ENCODE results near the gene TNS1. TPM values are rescaled to one million over a fixed set of nuclear protein-coding genes. Genes with fewer than 3 reads are reported as not detected.

The TNS1 gene
- total RNA-seq, 1 experiment from 2014 or later: 4.5 TPM

GRCh38 chr2:218003981-218004419 is 1.2 kb upstream of the TNS1 start (continued):
- TF ChIP-seq USF2 (CRISPR knock-in tag; IDR thresholded peaks at IDR 0.05) (no peak), ATF3 (CRISPR knock-in tag; conservative IDR thresholded peaks at IDR 0.05) (no peak), ATF6 (CRISPR knock-in tag; IDR thresholded peaks at IDR 0.05) (no peak), JUN (CRISPR knock-in tag; IDR thresholded peaks at IDR 0.05) (no peak), ZNF512 (CRISPR knock-in tag; IDR thresholded peaks at IDR 0.05; ENCODE audit: borderline replicate concordance) (no peak), CTCF (IDR thresholded peaks at IDR 0.05) (no peak)

GRCh38 chr2:218003281-218003944 is 618 bp upstream of the TNS1 start:
- Mint-ChIP-seq H3K27me3 (ENCODE audit: low read depth) (peaks cover 11% of the 10 kb centered on the region), H3K36me3 (no peaks in the 10 kb centered on the region), H3K27ac (0 out of 2 replicates have a peak overlapping the region, but pooled peaks have one; percentile 9), H3K4me1 (peaks cover 33% of the 10 kb centered on the region), H3K9me3 (no peaks in the 10 kb centered on the region), H3K4me3 (no peak overlapping the region; the same call in 1 of the 2 replicates)
- ChIA-PET CTCF (interaction anchor here (0.7 to 8.0 kb wide), 6 partner anchors 9 to 117 kb away, joined by 3 to 78 read pairs (median 4); partner anchors contain the start of gene RUFY4), POLR2A (no interaction called here)
- DNase-seq (ENCODE audit: low spot score) (no peak), ATAC-seq (peak; percentile 51)
- no peak for TF ChIP-seq FOXJ3 (CRISPR knock-in tag; IDR thresholded peaks at IDR 0.05; ENCODE audit: borderline replicate concordance)
- no peak for TF ChIP-seq CBFB (CRISPR knock-in tag; IDR thresholded peaks at IDR 0.05; ENCODE audit: low read depth)
- TF ChIP-seq ZNF232 (CRISPR knock-in tag; IDR thresholded peaks at IDR 0.05): no peak
- TF ChIP-seq ZNF416 (CRISPR knock-in tag; IDR thresholded peaks at IDR 0.05): no peak
- no peak for TF ChIP-seq NFATC4 (CRISPR knock-in tag; IDR thresholded peaks at IDR 0.05)
- TF ChIP-seq PRRX2 (CRISPR knock-in tag; IDR thresholded peaks at IDR 0.05): no peak
- TF ChIP-seq ZNF263 (CRISPR knock-in tag; IDR thresholded peaks at IDR 0.05; ENCODE audit: low read depth): no peak
- TF ChIP-seq SP1 (CRISPR knock-in tag; conservative IDR thresholded peaks at IDR 0.05): no peak
- no peak for TF ChIP-seq ZSCAN18 (CRISPR knock-in tag; IDR thresholded peaks at IDR 0.05)
- no peak for TF ChIP-seq NFE2L1 (CRISPR knock-in tag; IDR thresholded peaks at IDR 0.05)
- TF ChIP-seq PRDM15 (CRISPR knock-in tag; IDR thresholded peaks at IDR 0.05): no peak
- TF ChIP-seq RELA (CRISPR knock-in tag; IDR thresholded peaks at IDR 0.05; ENCODE audit: borderline replicate concordance): no peak
- TF ChIP-seq ZNF317 (CRISPR knock-in tag; IDR thresholded peaks at IDR 0.05; ENCODE audit: borderline replicate concordance, low read depth): no peak
- no peak for TF ChIP-seq CDX4 (CRISPR knock-in tag; IDR thresholded peaks at IDR 0.05; ENCODE audit: borderline replicate concordance)

Measured in WTC11 (cell line).